HG02588 (cell line): Measurements from ENCODE around the gene ZNF624.
"Not testable (repeated sequence)": the region's sequence is repeated elsewhere in the genome, so short reads cannot be mapped to it uniquely, and the experiment has no call there.

Experiments
- ATAC-seq: cut with Tn5 transposase; IDR thresholded peaks from one replicate; pipeline ENCODE4 v1.9.1; 2021; ENCODE audit warnings: mild to moderate bottlenecking, moderate library complexity; ENCODE audit not compliant: unreplicated experiment

The ZNF624 gene

GRCh38 chr17:16653367-16654041, at the start of gene ZNF624:
Gene ZNF624 (minus strand): TSS chr17:16653850.
- ATAC-seq: peak; percentile 88

GRCh38 chr17:16697603-16698002, 44.0 kb upstream of the ZNF624 start:
- not testable (repeated sequence) for ATAC-seq

GRCh38 chr17:16690447-16690846, 36.8 kb upstream of the ZNF624 start:
- not testable (repeated sequence) for ATAC-seq

GRCh38 chr17:16689731-16690281, 36.2 kb upstream of the ZNF624 start, which contains the start of gene CCDC144A:
Gene CCDC144A (plus strand): TSS chr17:16690241. CDS start chr17:16690401, 160 bp downstream.
- not testable (repeated sequence) for ATAC-seq

- not testable (repeated sequence) for ATAC-seq
Measured at GRCh38 chr17:16687151-16687550, 33.5 kb upstream of the ZNF624 start.

- not testable (repeated sequence) for ATAC-seq
Measured at GRCh38 chr17:16686019-16686418, 32.4 kb upstream of the ZNF624 start.

- ATAC-seq: not testable (repeated sequence)
Measured at GRCh38 chr17:16683290-16684138, 29.9 kb upstream of the ZNF624 start.

- no peak for ATAC-seq
Measured at GRCh38 chr17:16676676-16677268, 23.1 kb upstream of the ZNF624 start.

GRCh38 chr17:16666907-16667636, 13.4 kb upstream of the ZNF624 start:
- ATAC-seq: not testable (repeated sequence)

GRCh38 chr17:16666553-16666906, 12.9 kb upstream of the ZNF624 start:
- not testable (repeated sequence) for ATAC-seq

- ATAC-seq: no peak
Measured at GRCh38 chr17:16662936-16663335, 9.3 kb upstream of the ZNF624 start.

- no peak for ATAC-seq
Measured at GRCh38 chr17:16661217-16661616, 7.6 kb upstream of the ZNF624 start.

- ATAC-seq: no peak
Measured at GRCh38 chr17:16652847-16653366, 743 bp downstream of the ZNF624 start.

- no peak for ATAC-seq
Measured at GRCh38 chr17:16652252-16652651, 1.4 kb downstream of the ZNF624 start.

GRCh38 chr17:16649585-16649984, 4.1 kb downstream of the ZNF624 start:
- ATAC-seq: no peak

GRCh38 chr17:16639438-16639837, 14.2 kb downstream of the ZNF624 start:
- no peak for ATAC-seq

- no peak for ATAC-seq
Measured at GRCh38 chr17:16623282-16623681, 30.4 kb downstream of the ZNF624 start.

- no peak for ATAC-seq
Measured at GRCh38 chr17:16622540-16623277, 30.9 kb downstream of the ZNF624 start.

GRCh38 chr17:16617481-16618060, 36.1 kb downstream of the ZNF624 start:
- no peak for ATAC-seq
